Lung (tissue), 16 donors: ENCODE results near the gene COG1. TPM values are rescaled to one million over a fixed set of nuclear protein-coding genes. Genes with fewer than 3 reads are reported as not detected.
"Not testable (repeated sequence)": the region's sequence is repeated elsewhere in the genome, so short reads cannot be mapped to it uniquely, and the experiment has no call there.

ENCODE experiments used
- ATAC-seq: fragments of 200-7000 bp; cut with Tn5 transposase; one replicate; pipeline ENCODE4 v1.9.1; 2020; ENCODE audit warnings: moderate number of reproducible peaks; ENCODE audit not compliant: insufficient read depth, low FRiP score
- DNase-seq, 3 donors: peaks; one replicate each; pipeline ENCODE4 v3.0.0-alpha.2; 2013 to 2017
- H3K27ac ChIP-seq, 2 donors: one replicate each; pipeline ENCODE4 v1.5.1; 2013; ENCODE audit warnings: mild to moderate bottlenecking in 2 of 2, moderate library complexity in 2 of 2, control low read depth in 1 of 2, inconsistent platforms in 1 of 2, low read depth in 1 of 2, low read length in 1 of 2
- H3K27me3 ChIP-seq, 3 donors: one replicate each; pipeline ENCODE4 v1.5.1; 2013; ENCODE audit warnings: low read length in 2 of 3; ENCODE audit not compliant: control insufficient read depth in 3 of 3, insufficient read depth in 3 of 3
- H3K36me3 ChIP-seq, 4 donors: one replicate each; pipeline ENCODE4 v1.5.1; 2013; ENCODE audit warnings: low read length in 4 of 4, mild to moderate bottlenecking in 1 of 4, moderate library complexity in 1 of 4; ENCODE audit not compliant: control insufficient read depth in 4 of 4, insufficient read depth in 4 of 4
- H3K4me1 ChIP-seq, 5 donors: one replicate each; pipeline ENCODE4 v1.5.1; 2013; ENCODE audit warnings: low read length in 5 of 5, mild to moderate bottlenecking in 2 of 5, moderate library complexity in 1 of 5; ENCODE audit not compliant: control insufficient read depth in 5 of 5, insufficient read depth in 5 of 5
- H3K4me3 ChIP-seq: one replicate; pipeline ENCODE4 v1.5.1; 2013; ENCODE audit warnings: mild to moderate bottlenecking, control low read depth, moderate library complexity
- H3K9ac ChIP-seq, 2 donors: one replicate each; pipeline ENCODE4 v1.5.1; 2013; ENCODE audit warnings: low read length in 2 of 2, control low read depth in 1 of 2; ENCODE audit not compliant: insufficient read depth in 1 of 2
- H3K9me3 ChIP-seq, 4 donors: one replicate each; pipeline ENCODE4 v1.5.1; 2013; ENCODE audit warnings: low read length in 3 of 4, mild to moderate bottlenecking in 1 of 4, moderate library complexity in 1 of 4; ENCODE audit not compliant: control insufficient read depth in 4 of 4, insufficient read depth in 3 of 4
- WGBS, 2 donors: extraction: QIAGEN DNeasy Blood & Tissue Kit; methylation state at CpG; one replicate each; pipeline ENCODE4 v1.1.7; 2013; 5-methylcytosine and 5-hydroxymethylcytosine counted together
- long read RNA-seq, 5 donors: transcript quantifications; one replicate each; lab custom pipeline, GENCODE V29; 2026
- polyA plus RNA-seq, 2 donors: library from polyadenylated mRNA; stranded (reverse); fragments of 200-250 nt; gene quantifications; one replicate each; pipeline ENCODE4 v1.2.1, GENCODE V29; 2013
- total RNA-seq, 2 donors: library from RNA; depleted of rRNA in 1 of 2; stranded (reverse); fragments of >200 nt in 1 of 2; gene quantifications; one replicate each; pipeline ENCODE4 v1.2.1, GENCODE V29; 2014 to 2021
- TF ChIP-seq, protein P1 (sequence below): IDR thresholded peaks from 2 replicates; pipeline ENCODE4 v1.5.1; 2012; ENCODE audit warnings: mild to moderate bottlenecking; ENCODE audit errors: control extremely low read depth, extremely low read depth
- donor health status: control.
- donor health status: control.
- donor health status: Bipolar disorder and iron deficiency.
- donor health status: healthy.
- donor health status: DM: yes; HTN: yes; CAD: no.

COG1 gene, protein sequence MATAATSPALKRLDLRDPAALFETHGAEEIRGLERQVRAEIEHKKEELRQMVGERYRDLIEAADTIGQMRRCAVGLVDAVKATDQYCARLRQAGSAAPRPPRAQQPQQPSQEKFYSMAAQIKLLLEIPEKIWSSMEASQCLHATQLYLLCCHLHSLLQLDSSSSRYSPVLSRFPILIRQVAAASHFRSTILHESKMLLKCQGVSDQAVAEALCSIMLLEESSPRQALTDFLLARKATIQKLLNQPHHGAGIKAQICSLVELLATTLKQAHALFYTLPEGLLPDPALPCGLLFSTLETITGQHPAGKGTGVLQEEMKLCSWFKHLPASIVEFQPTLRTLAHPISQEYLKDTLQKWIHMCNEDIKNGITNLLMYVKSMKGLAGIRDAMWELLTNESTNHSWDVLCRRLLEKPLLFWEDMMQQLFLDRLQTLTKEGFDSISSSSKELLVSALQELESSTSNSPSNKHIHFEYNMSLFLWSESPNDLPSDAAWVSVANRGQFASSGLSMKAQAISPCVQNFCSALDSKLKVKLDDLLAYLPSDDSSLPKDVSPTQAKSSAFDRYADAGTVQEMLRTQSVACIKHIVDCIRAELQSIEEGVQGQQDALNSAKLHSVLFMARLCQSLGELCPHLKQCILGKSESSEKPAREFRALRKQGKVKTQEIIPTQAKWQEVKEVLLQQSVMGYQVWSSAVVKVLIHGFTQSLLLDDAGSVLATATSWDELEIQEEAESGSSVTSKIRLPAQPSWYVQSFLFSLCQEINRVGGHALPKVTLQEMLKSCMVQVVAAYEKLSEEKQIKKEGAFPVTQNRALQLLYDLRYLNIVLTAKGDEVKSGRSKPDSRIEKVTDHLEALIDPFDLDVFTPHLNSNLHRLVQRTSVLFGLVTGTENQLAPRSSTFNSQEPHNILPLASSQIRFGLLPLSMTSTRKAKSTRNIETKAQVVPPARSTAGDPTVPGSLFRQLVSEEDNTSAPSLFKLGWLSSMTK
- total RNA-seq (10 to 100 TPM; 21.7 to 41.2 TPM), polyA plus RNA-seq (10 to 100 TPM; 13.3 to 20.5 TPM)
- long read RNA-seq, donor 1, partial matches to known transcripts = 0 of 3 reads
- long read RNA-seq, donor 1, other reads (novel, unspliced or antisense) = 0 of 3 reads
- long read RNA-seq, donor 2, partial matches to known transcripts = 0 of 2 reads
- long read RNA-seq, donor 2, other reads (novel, unspliced or antisense) = 0 of 2 reads
- long read RNA-seq, donor 3, partial matches to known transcripts = 0 of 1 reads
- long read RNA-seq, donor 3, other reads (novel, unspliced or antisense) = 0 of 1 reads
- long read RNA-seq, donor 4 = 0 reads
- long read RNA-seq, donor 5, transcript COG1-201 (14 exons, 3,079 nt) = major isoform, 5 of 5 reads
- long read RNA-seq, donor 5, partial matches to known transcripts = 0 of 5 reads
- long read RNA-seq, donor 5, other reads (novel, unspliced or antisense) = 0 of 5 reads

DNA sequence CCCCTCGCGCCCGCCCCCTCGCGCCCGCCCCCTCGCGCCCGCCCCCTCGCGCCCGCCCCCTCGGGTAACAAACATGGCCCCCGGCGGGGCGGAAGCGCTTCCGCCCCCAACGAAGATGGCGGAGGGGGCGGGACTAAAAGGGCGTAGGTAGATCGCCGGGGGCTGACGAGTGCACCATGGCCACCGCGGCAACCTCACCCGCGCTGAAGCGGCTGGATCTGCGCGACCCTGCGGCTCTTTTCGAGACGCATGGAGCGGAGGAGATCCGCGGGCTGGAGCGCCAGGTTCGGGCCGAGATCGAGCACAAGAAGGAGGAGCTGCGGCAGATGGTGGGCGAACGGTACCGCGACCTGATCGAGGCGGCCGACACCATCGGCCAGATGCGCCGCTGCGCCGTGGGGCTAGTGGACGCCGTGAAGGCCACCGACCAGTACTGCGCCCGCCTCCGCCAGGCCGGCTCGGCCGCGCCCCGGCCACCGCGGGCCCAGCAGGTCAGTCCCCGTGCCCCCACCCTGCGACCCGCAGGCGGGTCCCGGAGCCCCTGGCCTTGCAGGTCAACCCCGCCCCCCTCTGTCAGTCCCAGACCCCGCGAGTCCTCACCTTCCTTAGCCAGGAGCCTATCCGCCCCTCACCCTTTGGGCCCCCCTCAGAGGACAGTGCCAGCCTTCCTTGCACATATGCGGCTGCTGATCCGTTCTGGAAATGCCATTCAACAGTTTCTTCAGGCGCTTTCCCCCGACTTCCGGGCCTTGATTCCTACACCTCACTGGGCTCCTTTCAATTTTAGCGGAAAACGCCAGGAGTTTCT lies at the start of gene COG1:
Gene COG1 (plus strand): TSS at position 162 of the 808 bp plus-strand sequence. CDS start 15 bp downstream, at position 177.
- Histone ChIP-seq H3K27ac (peak within 1 kb of the TSS; percentile 89 to 93), H3K9ac (peak within 1 kb of the TSS; percentile 68 to 77), H3K27me3 (no peaks in the 10 kb centered on the region), H3K4me3 (peak within 1 kb of the TSS; percentile 89), H3K9me3 (no peaks in the 10 kb centered on the region), H3K36me3 (peaks cover 2 to 14% (median 12%) of the 10 kb centered on the region in 4 donors), H3K4me1 (peaks cover 0 to 8% (median 3%) of the 10 kb centered on the region in 5 donors)
- DNase-seq (peak; percentile 91 to 93 (median 91)), ATAC-seq (peak; percentile 87)
- TF ChIP-seq, protein P1, sequence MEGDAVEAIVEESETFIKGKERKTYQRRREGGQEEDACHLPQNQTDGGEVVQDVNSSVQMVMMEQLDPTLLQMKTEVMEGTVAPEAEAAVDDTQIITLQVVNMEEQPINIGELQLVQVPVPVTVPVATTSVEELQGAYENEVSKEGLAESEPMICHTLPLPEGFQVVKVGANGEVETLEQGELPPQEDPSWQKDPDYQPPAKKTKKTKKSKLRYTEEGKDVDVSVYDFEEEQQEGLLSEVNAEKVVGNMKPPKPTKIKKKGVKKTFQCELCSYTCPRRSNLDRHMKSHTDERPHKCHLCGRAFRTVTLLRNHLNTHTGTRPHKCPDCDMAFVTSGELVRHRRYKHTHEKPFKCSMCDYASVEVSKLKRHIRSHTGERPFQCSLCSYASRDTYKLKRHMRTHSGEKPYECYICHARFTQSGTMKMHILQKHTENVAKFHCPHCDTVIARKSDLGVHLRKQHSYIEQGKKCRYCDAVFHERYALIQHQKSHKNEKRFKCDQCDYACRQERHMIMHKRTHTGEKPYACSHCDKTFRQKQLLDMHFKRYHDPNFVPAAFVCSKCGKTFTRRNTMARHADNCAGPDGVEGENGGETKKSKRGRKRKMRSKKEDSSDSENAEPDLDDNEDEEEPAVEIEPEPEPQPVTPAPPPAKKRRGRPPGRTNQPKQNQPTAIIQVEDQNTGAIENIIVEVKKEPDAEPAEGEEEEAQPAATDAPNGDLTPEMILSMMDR = no peak
- WGBS, 2 donors = 0 to 1% methylated on average over 53 to 83 of the region's 84 CpGs

DNA sequence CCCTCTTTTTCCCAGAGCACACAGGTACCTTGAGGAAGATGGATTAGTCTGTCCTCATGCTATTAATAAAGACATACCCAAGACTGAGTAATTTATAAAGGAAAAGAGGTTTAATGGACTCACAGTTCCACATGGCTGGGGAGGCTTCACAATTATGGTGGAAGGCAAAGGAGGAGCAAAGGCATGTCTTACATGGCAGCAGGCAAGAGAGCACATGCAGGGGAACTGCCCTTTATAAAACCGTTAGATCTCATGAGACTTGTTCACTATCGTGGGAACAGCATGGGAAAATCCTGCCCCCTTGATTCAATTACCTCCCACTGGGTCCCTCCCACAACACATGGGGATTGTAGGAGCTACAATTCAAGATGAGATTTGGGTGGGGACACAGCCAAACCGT lies 48.6 kb upstream of the COG1 start:
- H3K4me1 ChIP-seq, H3K9ac ChIP-seq, DNase-seq, H3K36me3 ChIP-seq, H3K4me3 ChIP-seq, H3K27ac ChIP-seq, ATAC-seq, H3K27me3 ChIP-seq: not testable (repeated sequence)
- WGBS, 2 donors = 86 to 97% methylated on average over 3 of the region's 3 CpGs
- peaks cover 0 to 14% (median 1%) of the 10 kb centered on the region in 4 donors for H3K9me3 ChIP-seq

DNA sequence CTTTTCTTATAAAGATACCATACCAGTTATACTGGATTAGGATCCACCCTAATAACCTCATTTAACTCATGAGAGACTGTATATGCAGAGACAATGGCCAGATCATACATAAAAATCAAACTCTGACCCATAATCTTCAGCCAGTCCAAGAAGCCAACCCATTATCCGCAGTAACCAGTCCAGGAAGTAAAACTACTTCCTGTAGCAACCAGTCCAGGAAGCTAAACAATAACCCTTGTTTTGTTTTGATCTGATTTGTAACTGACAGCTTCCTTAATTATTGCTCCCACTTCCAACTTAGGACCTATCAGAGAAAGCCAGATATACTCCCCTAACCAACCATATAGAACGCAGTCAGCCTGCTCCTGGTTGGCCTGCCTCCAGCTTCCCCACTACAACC lies 47.2 kb upstream of the COG1 start:
- DNase-seq (no peak), ATAC-seq (no peak)
- Histone ChIP-seq H3K27ac (no peak overlapping the region), H3K9ac (no peak overlapping the region), H3K4me1 (peaks cover 0 to 2% (median 0%) of the 10 kb centered on the region in 5 donors), H3K27me3 (peaks cover 0 to 6% (median 0%) of the 10 kb centered on the region in 3 donors), H3K4me3 (no peak overlapping the region), H3K9me3 (peaks cover 0 to 14% (median 1%) of the 10 kb centered on the region in 4 donors), H3K36me3 (no peaks in the 10 kb centered on the region)
- TF ChIP-seq, protein P1 = no peak
- WGBS, 2 donors = 63 to 66% methylated on average over 2 of the region's 2 CpGs

DNA sequence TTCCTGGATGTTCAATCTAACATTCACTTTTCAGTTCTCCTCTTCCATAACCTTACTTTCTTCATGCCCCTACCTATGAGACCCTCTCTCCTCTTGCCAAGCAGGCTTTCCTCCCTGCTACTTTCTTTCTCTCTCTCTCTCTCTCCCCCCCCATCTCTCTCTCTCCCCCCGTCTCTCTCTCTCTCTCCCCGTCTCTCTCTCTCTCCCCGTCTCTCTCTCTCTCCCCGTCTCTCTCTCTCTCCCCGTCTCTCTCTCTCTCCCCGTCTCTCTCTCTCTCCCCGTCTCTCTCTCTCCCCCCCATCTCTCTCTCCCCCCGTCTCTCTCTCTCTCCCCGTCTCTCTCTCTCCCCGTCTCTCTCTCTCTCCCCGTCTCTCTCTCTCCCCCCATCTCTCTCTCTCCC lies 45.1 kb upstream of the COG1 start:
- not testable (repeated sequence) for H3K4me1 ChIP-seq, ATAC-seq, H3K27ac ChIP-seq, H3K4me3 ChIP-seq, DNase-seq, H3K9ac ChIP-seq, H3K36me3 ChIP-seq, H3K27me3 ChIP-seq
- 40 to 78% methylated on average over 8 to 11 of the region's 11 CpGs for WGBS, 2 donors
- H3K9me3 ChIP-seq = peaks cover 0 to 14% (median 1%) of the 10 kb centered on the region in 4 donors
